HepG2 (cell line): ENCODE measurements around the gene METAP1D. TPM values are rescaled to one million over a fixed set of nuclear protein-coding genes. Genes with fewer than 3 reads are reported as not detected.

Source experiments
- ATAC-seq: fragments of 200-7000 bp; cut with Tn5 transposase; 3 replicates; pipeline ENCODE4 v1.9.1; 2020; ENCODE audit warnings: mild to moderate bottlenecking, moderate library complexity
- BruUV-seq: library from RNA; stranded (reverse); fragments of 400-500 nt; replicated peaks from 2 replicates; lab custom pipeline; 2021; lab: Mats Ljungman, UMichigan
- CTCF ChIA-PET: fragments of 300-600 bp; formaldehyde crosslinking; extraction: SDS; loops from one replicate; lab custom pipeline; 2021; ENCODE audit warnings: low total read pairs, inconsistent platforms, low intra/inter-chr PET ratio; lab: Yijun Ruan, JAX
- POLR2A ChIA-PET: fragments of 350-600 bp; sonication (Branson Sonifier 250); formaldehyde crosslinking; loops from one replicate; lab custom pipeline; 2020; ENCODE audit warnings: antibody characterized with exemption, inconsistent platforms; lab: Yijun Ruan, JAX
- DNase-seq: peaks from one replicate; pipeline ENCODE4 v3.0.0-alpha.2; 2015; ENCODE audit warnings: low spot score
- FAIRE-seq: peaks from 3 replicates; lab custom pipeline; 2011; peaks lifted over from hg19 to GRCh38; lab: Jason Lieb, UNC
- H2AFZ ChIP-seq: one replicate; pipeline ENCODE4 v1.6.1; 2011; ENCODE audit warnings: low read length, inconsistent platforms
- H3K27ac ChIP-seq: fragments of 300-600 bp; 3 replicates; pipeline ENCODE4 v1.8.0; 2011; ENCODE audit warnings: mixed run types, mild to moderate bottlenecking, mixed read lengths, low read length, inconsistent platforms; ENCODE audit not compliant: insufficient read depth; ENCODE audit errors: extremely low read length
- H3K27me3 ChIP-seq, 2 experiments: fragments of 200-600 bp in 1 of 2; 2 replicates in 1 of 2; 3 replicates in 1 of 2; pipeline versions ENCODE4 v1.6.0 to v1.8.0; 2011; ENCODE audit warnings: low read length in 2 of 2, mild to moderate bottlenecking in 2 of 2, moderate library complexity in 2 of 2, inconsistent platforms in 1 of 2; ENCODE audit not compliant: insufficient read depth in 2 of 2, control insufficient read depth in 1 of 2
- H3K36me3 ChIP-seq, 2 experiments: fragments of 200-600 bp in 1 of 2; replicated peaks in 1 of 2; 2 replicates in 1 of 2; 3 replicates in 1 of 2; pipeline versions ENCODE4 v1.5.1 to v1.8.0; 2011; ENCODE audit warnings: low read length in 2 of 2, inconsistent platforms in 1 of 2; ENCODE audit not compliant: insufficient read depth in 2 of 2, control insufficient read depth in 1 of 2
- H3K4me1 ChIP-seq: 2 replicates; pipeline ENCODE4 v1.5.1; 2012; ENCODE audit warnings: low read length, inconsistent platforms; ENCODE audit not compliant: insufficient read depth
- H3K4me2 ChIP-seq: 2 replicates; pipeline ENCODE4 v1.6.0; 2011; ENCODE audit warnings: low read depth, low read length, inconsistent platforms
- H3K4me3 ChIP-seq, 3 experiments: fragments of 200-600 bp in 1 of 3; sonication (generic), shearing (Covaris generic) in 1 of 3; replicated peaks in 1 of 3; 2 replicates each; pipeline ENCODE4 v1.5.1; 2011 to 2016; ENCODE audit warnings: low read length in 3 of 3, inconsistent platforms in 2 of 3, low read depth in 2 of 3, mild to moderate bottlenecking in 2 of 3, control low read depth in 1 of 3, mixed read lengths in 1 of 3; ENCODE audit not compliant: insufficient read depth in 1 of 3
- H3K79me2 ChIP-seq: one replicate; pipeline ENCODE4 v1.6.1; 2011; ENCODE audit warnings: low read length, inconsistent platforms; ENCODE audit not compliant: insufficient read depth
- H3K9ac ChIP-seq: 2 replicates; pipeline ENCODE4 v1.6.0; 2011; ENCODE audit warnings: mild to moderate bottlenecking, low read depth, low read length, inconsistent platforms; ENCODE audit not compliant: insufficient read depth
- H3K9me3 ChIP-seq: 2 replicates; pipeline ENCODE4 v1.5.1; 2012; ENCODE audit warnings: mild to moderate bottlenecking, low read length
- H4K20me1 ChIP-seq: 2 replicates; pipeline ENCODE4 v1.6.0; 2011; ENCODE audit warnings: inconsistent platforms, mild to moderate bottlenecking, low read length, moderate library complexity; ENCODE audit not compliant: insufficient read depth
- CSRNP2 ChIP-seq: sonication (generic); formaldehyde crosslinking; conservative IDR thresholded peaks from 2 replicates; pipeline ENCODE4 v1.8.0; 2022; ENCODE audit warnings: low read depth, missing genetic modification reagents
- FOXK2 ChIP-seq: fragments of 450-650 bp; IDR thresholded peaks from 2 replicates; pipeline ENCODE4 v1.6.1; 2016
- KDM3A ChIP-seq: IDR thresholded peaks from 2 replicates; pipeline ENCODE4 v1.6.1; 2018; ENCODE audit warnings: low read depth, missing compliant biosample characterization
- SOX13 ChIP-seq, 3 experiments: fragments of 450-650 bp in 1 of 3; sonication (generic) in 1 of 3; formaldehyde crosslinking in 1 of 3; IDR thresholded peaks in 2 of 3; conservative IDR thresholded peaks in 1 of 3; 2 replicates each; pipeline versions ENCODE4 v1.5.0 to v1.6.1; 2016 to 2020; ENCODE audit warnings: antibody characterized with exemption in 1 of 3, mild to moderate bottlenecking in 1 of 3, missing compliant biosample characterization in 1 of 3, missing genetic modification reagents in 1 of 3, moderate library complexity in 1 of 3
- THRA ChIP-seq: sonication (generic); formaldehyde crosslinking; IDR thresholded peaks from 2 replicates; pipeline ENCODE4 v1.4.0; 2020; ENCODE audit warnings: missing genetic modification reagents, borderline replicate concordance
- ZNF333 ChIP-seq: sonication (generic); formaldehyde crosslinking; IDR thresholded peaks from 2 replicates; pipeline ENCODE4 v1.4.0; 2020; ENCODE audit warnings: mild to moderate bottlenecking, missing genetic modification reagents, borderline replicate concordance
- ZNF550 ChIP-seq: sonication (generic); formaldehyde crosslinking; IDR thresholded peaks from 2 replicates; pipeline ENCODE4 v1.4.0; 2020; ENCODE audit warnings: mild to moderate bottlenecking, missing genetic modification reagents, borderline replicate concordance
- ZNF713 ChIP-seq: sonication (generic); formaldehyde crosslinking; IDR thresholded peaks from 2 replicates; pipeline ENCODE4 v1.4.0; 2020; ENCODE audit warnings: mild to moderate bottlenecking, missing genetic modification reagents
- in situ Hi-C: cut with HindIII; loops from 2 replicates; pipeline ENCODE4 v1.10.0; 2017; ENCODE audit warnings: low pct_unique_long_range_greater_than_20kb; ENCODE audit not compliant: extremely low pct_ligation_motif_present
- intact Hi-C: fragments of 100-400 bp; cut with micrococcal nuclease; formaldehyde crosslinking; loops from one replicate; pipeline ENCODE4 v1.10.0; 2022; ENCODE audit not compliant: unreplicated experiment
- polyA plus RNA-seq, 8 experiments: library from polyadenylated mRNA; depleted of rRNA in 3 of 8; stranded (reverse) in 7 of 8; unstranded in 1 of 8; fragments of >200 nt; fragmentation: Illumina TruSeq in 4 of 8; extraction: Trizol in 4 of 8; gene quantifications; 2 replicates each; pipeline versions ENCODE4 v1.2.1 to v1.2.3, GENCODE V29; 2011 to 2016; ENCODE audit warnings: low read depth in 4 of 8, missing spikeins in 1 of 8, mixed read lengths in 1 of 8; ENCODE audit not compliant: insufficient read depth in 1 of 8
- total RNA-seq, 5 experiments: library from RNA; depleted of rRNA; stranded (reverse); fragments of >200 nt; fragmentation: Illumina TruSeq; extraction: Trizol; gene quantifications; 2 replicates each; pipeline ENCODE4 v1.2.3, GENCODE V29; 2016; ENCODE audit warnings: low read depth in 1 of 5
- TF ChIP-seq, protein P1 (sequence below): sonication (generic); formaldehyde crosslinking; IDR thresholded peaks from one replicate; pipeline ENCODE4 v1.5.1; 2020; ENCODE audit warnings: mild to moderate bottlenecking, missing genetic modification reagents; ENCODE audit errors: not compliant biosample characterization
- TF ChIP-seq, protein P2 (sequence below): sonication (generic); formaldehyde crosslinking; IDR thresholded peaks from 2 replicates; pipeline ENCODE4 v1.5.0; 2020; ENCODE audit warnings: missing genetic modification reagents

Gene METAP1D
- total and polyA plus RNA-seq, 2 of the 13 experiments (the other 11 are each of a cell fraction or from before 2014, with no cell fraction given) = 14.7 to 21.6 TPM

- ATAC-seq (no peak), DNase-seq (no peak), FAIRE-seq (no peak)
- ChIA-PET CTCF (interaction anchor here (1.7 kb wide), 1 partner anchor 425 kb away, joined by 11 read pairs; no protein-coding TSS in a partner anchor), POLR2A (no interaction called here)
- Histone ChIP-seq H3K27ac (no peak overlapping the region), H3K4me1 (no peaks in the 10 kb centered on the region), H4K20me1 (no peaks in the 10 kb centered on the region), H3K36me3 (no peaks in the 10 kb centered on the region), H3K9ac (no peak overlapping the region), H3K4me3 (no peak overlapping the region), H3K79me2 (no peaks in the 10 kb centered on the region), H3K9me3 (no peaks in the 10 kb centered on the region), H3K4me2 (no peak overlapping the region), H2AFZ (no peak overlapping the region), H3K27me3 (no peaks in the 10 kb centered on the region; a peak in 1 of 5 replicates)
- no TSS peak for BruUV-seq
- in situ Hi-C loops = no loop called here
- intact Hi-C loops = loop anchor here (5.0 kb wide), 1 partner anchor 556 kb away; no protein-coding TSS in a partner anchor
- TF ChIP-seq, protein P1, sequence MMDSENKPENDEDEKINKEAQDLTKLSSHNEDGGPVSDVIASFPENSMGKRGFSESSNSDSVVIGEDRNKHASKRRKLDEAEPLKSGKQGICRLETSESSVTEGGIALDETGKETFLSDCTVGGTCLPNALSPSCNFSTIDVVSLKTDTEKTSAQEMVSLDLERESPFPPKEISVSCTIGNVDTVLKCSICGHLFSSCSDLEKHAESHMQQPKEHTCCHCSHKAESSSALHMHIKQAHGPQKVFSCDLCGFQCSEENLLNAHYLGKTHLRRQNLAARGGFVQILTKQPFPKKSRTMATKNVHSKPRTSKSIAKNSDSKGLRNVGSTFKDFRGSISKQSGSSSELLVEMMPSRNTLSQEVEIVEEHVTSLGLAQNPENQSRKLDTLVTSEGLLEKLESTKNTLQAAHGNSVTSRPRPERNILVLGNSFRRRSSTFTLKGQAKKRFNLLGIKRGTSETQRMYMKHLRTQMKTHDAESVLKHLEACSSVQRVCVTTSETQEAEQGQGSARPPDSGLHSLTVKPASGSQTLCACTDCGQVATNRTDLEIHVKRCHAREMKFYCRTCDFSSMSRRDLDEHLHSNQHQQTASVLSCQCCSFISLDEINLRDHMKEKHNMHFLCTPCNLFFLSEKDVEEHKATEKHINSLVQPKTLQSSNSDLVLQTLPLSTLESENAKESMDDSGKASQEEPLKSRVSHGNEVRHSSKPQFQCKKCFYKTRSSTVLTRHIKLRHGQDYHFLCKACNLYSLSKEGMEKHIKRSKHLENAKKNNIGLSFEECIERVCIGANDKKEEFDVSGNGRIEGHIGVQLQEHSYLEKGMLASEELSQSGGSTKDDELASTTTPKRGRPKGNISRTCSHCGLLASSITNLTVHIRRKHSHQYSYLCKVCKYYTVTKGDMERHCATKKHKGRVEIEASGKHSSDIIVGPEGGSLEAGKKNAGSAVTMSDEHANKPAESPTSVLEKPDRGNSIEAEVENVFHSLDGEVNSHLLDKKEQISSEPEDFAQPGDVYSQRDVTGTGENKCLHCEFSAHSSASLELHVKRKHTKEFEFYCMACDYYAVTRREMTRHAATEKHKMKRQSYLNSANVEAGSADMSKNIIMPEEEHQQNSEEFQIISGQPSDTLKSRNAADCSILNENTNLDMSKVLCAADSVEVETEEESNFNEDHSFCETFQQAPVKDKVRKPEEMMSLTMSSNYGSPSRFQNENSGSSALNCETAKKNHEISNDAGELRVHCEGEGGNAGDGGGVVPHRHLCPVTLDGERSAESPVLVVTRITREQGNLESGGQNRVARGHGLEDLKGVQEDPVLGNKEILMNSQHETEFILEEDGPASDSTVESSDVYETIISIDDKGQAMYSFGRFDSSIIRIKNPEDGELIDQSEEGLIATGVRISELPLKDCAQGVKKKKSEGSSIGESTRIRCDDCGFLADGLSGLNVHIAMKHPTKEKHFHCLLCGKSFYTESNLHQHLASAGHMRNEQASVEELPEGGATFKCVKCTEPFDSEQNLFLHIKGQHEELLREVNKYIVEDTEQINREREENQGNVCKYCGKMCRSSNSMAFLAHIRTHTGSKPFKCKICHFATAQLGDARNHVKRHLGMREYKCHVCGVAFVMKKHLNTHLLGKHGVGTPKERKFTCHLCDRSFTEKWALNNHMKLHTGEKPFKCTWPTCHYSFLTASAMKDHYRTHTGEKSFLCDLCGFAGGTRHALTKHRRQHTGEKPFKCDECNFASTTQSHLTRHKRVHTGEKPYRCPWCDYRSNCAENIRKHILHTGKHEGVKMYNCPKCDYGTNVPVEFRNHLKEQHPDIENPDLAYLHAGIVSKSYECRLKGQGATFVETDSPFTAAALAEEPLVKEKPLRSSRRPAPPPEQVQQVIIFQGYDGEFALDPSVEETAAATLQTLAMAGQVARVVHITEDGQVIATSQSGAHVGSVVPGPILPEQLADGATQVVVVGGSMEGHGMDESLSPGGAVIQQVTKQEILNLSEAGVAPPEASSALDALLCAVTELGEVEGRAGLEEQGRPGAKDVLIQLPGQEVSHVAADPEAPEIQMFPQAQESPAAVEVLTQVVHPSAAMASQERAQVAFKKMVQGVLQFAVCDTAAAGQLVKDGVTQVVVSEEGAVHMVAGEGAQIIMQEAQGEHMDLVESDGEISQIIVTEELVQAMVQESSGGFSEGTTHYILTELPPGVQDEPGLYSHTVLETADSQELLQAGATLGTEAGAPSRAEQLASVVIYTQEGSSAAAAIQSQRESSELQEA (CRISPR knock-in tag) = no peak
- TF ChIP-seq SOX13 (IDR thresholded peaks at IDR 0.05) (no peak), SOX13 (CRISPR knock-in tag; conservative IDR thresholded peaks at IDR 0.05 in 1 of 2, IDR thresholded peaks at IDR 0.05 in 1 of 2) (no peak), ZNF713 (CRISPR knock-in tag) (no peak), ZNF550 (no peak), THRA (CRISPR knock-in tag) (no peak), ZNF333 (CRISPR knock-in tag) (no peak), CSRNP2 (CRISPR knock-in tag) (no peak), FOXK2 (no peak), KDM3A (CRISPR knock-in tag) (no peak)
- TF ChIP-seq, protein P2, sequence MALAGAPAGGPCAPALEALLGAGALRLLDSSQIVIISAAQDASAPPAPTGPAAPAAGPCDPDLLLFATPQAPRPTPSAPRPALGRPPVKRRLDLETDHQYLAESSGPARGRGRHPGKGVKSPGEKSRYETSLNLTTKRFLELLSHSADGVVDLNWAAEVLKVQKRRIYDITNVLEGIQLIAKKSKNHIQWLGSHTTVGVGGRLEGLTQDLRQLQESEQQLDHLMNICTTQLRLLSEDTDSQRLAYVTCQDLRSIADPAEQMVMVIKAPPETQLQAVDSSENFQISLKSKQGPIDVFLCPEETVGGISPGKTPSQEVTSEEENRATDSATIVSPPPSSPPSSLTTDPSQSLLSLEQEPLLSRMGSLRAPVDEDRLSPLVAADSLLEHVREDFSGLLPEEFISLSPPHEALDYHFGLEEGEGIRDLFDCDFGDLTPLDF (CRISPR knock-in tag) = no peak
Measured at GRCh38 chr2:172128484-172128883, 128.7 kb downstream of the METAP1D start.
